ENCODE measurements around the gene CPNE5.

CPNE5 gene

GRCh38 chr6:36863670-36864540 is 24.7 kb upstream of the CPNE5 start:
- no peak for TF ChIP-seq CTCF (IDR thresholded peaks at IDR 0.05; ENCODE audit: borderline replicate concordance, insufficient read depth, low read depth, low read length)
- H3K4me3 ChIP-seq (ENCODE audit: low read depth, low read length) = no peak overlapping the region

- H3K4me3 ChIP-seq (ENCODE audit: low read depth, low read length) = no peak overlapping the region
- TF ChIP-seq CTCF (IDR thresholded peaks at IDR 0.05; ENCODE audit: borderline replicate concordance, insufficient read depth, low read depth, low read length) = no peak
These were observed 23.7 kb upstream of the CPNE5 start for GRCh38 chr6:36862848-36863382.

- no peak for TF ChIP-seq CTCF (IDR thresholded peaks at IDR 0.05; ENCODE audit: borderline replicate concordance, insufficient read depth, low read depth, low read length)
These were observed 23.1 kb upstream of the CPNE5 start for GRCh38 chr6:36862164-36862847.

GRCh38 chr6:36860126-36860525 is 20.9 kb upstream of the CPNE5 start:
- no peak overlapping the region for H3K4me3 ChIP-seq (ENCODE audit: low read depth, low read length)
- no peak for TF ChIP-seq CTCF (IDR thresholded peaks at IDR 0.05; ENCODE audit: borderline replicate concordance, insufficient read depth, low read depth, low read length)

More at GRCh38 chr6:36862164-36862847, 23.1 kb upstream of the CPNE5 start:
- H3K4me3 ChIP-seq (ENCODE audit: low read depth, low read length) = no peak overlapping the region

- H3K4me3 ChIP-seq (ENCODE audit: low read depth, low read length) = no peak overlapping the region
- TF ChIP-seq CTCF (IDR thresholded peaks at IDR 0.05; ENCODE audit: borderline replicate concordance, insufficient read depth, low read depth, low read length) = no peak
These were observed 19.2 kb upstream of the CPNE5 start for GRCh38 chr6:36858407-36858981.

GRCh38 chr6:36857325-36857724 is 18.1 kb upstream of the CPNE5 start:
- no peak for TF ChIP-seq CTCF (IDR thresholded peaks at IDR 0.05; ENCODE audit: borderline replicate concordance, insufficient read depth, low read depth, low read length)
- no peak overlapping the region for H3K4me3 ChIP-seq (ENCODE audit: low read depth, low read length)
